Esophagus squamous epithelium (tissue), 4 donors: ENCODE data around the gene CDC16.

Experiments
- CTCF ChIP-seq, 6 experiments: fragments of 450-650 bp in 4 of 6; fragments of 200-600 bp in 2 of 6; sonication (generic) in 2 of 6; IDR thresholded peaks; one replicate each; pipeline ENCODE4 v1.5.1; 2016 to 2019; ENCODE audit warnings: antibody characterized with exemption in 6 of 6, mild to moderate bottlenecking in 4 of 6, moderate library complexity in 4 of 6
- POLR2A ChIP-seq, 4 donors: fragments of 450-650 bp; IDR thresholded peaks; one replicate each; pipeline ENCODE4 v1.6.1; 2017; ENCODE audit warnings: antibody characterized with exemption in 4 of 4, mild to moderate bottlenecking in 4 of 4, moderate library complexity in 3 of 4

- TF ChIP-seq CTCF (IDR thresholded peaks at IDR 0.05), result no peak
- TF ChIP-seq POLR2A (IDR thresholded peaks at IDR 0.05), result no peak
Observed at GRCh38 chr13:114203536-114203935, 31.2 kb upstream of the CDC16 start.
